H9 (cell line): ENCODE data around the gene EPHA3. TPM values are rescaled to one million over a fixed set of nuclear protein-coding genes. Genes with fewer than 3 reads are reported as not detected.

Experiments
- DNase-seq: peaks from one replicate; pipeline ENCODE4 v3.0.0-alpha.2; 2017
- H2AFZ ChIP-seq: one replicate; pipeline ENCODE4 v1.6.1; 2013; ENCODE audit warnings: mild to moderate bottlenecking, low read length, control low read depth, moderate library complexity
- H2AK5ac ChIP-seq: 2 replicates; pipeline ENCODE4 v1.6.1; 2013; ENCODE audit warnings: low read length, control low read depth, mixed read lengths; ENCODE audit not compliant: insufficient read length
- H2BK120ac ChIP-seq: one replicate; pipeline ENCODE4 v1.6.1; 2013; ENCODE audit warnings: low read depth, mild to moderate bottlenecking, low read length, control low read depth, inconsistent platforms; ENCODE audit not compliant: poor library complexity, severe bottlenecking
- H2BK12ac ChIP-seq: 2 replicates; pipeline ENCODE4 v1.6.1; 2013; ENCODE audit warnings: low read length, control low read depth, mixed read lengths, low read depth; ENCODE audit not compliant: insufficient read length
- H2BK15ac ChIP-seq: 2 replicates; pipeline ENCODE4 v1.6.1; 2013; ENCODE audit warnings: low read depth, low read length, control low read depth
- H2BK20ac ChIP-seq: one replicate; pipeline ENCODE4 v1.6.1; 2013; ENCODE audit warnings: low read depth, mild to moderate bottlenecking, low read length, control low read depth, inconsistent platforms; ENCODE audit not compliant: poor library complexity, severe bottlenecking
- H2BK5ac ChIP-seq: 2 replicates; pipeline ENCODE4 v1.6.1; 2013; ENCODE audit warnings: low read length, control low read depth, mixed read lengths; ENCODE audit not compliant: insufficient read length
- H3K14ac ChIP-seq: 2 replicates; pipeline ENCODE4 v1.6.1; 2013; ENCODE audit warnings: low read length, control low read depth; ENCODE audit not compliant: insufficient read depth
- H3K18ac ChIP-seq: 2 replicates; pipeline ENCODE4 v1.6.1; 2013; ENCODE audit warnings: low read depth, mild to moderate bottlenecking, mixed read lengths, low read length, control low read depth; ENCODE audit not compliant: insufficient read length
- H3K23ac ChIP-seq: 2 replicates; pipeline ENCODE4 v1.6.1; 2013; ENCODE audit warnings: low read length, control low read depth, mixed read lengths, low read depth; ENCODE audit not compliant: insufficient read length
- H3K23me2 ChIP-seq: 2 replicates; pipeline ENCODE4 v1.6.1; 2013; ENCODE audit warnings: low read depth, mild to moderate bottlenecking, mixed read lengths, low read length, control low read depth; ENCODE audit not compliant: insufficient read length, poor library complexity, severe bottlenecking
- H3K27ac ChIP-seq: 2 replicates; pipeline ENCODE4 v1.5.1; 2013; ENCODE audit warnings: low read length, control low read depth, mixed read lengths, low read depth; ENCODE audit not compliant: insufficient read length
- H3K27me3 ChIP-seq: 2 replicates; pipeline ENCODE4 v1.6.1; 2013; ENCODE audit warnings: low read length, control low read depth, inconsistent platforms; ENCODE audit not compliant: insufficient read depth
- H3K4ac ChIP-seq: 2 replicates; pipeline ENCODE4 v1.6.1; 2013; ENCODE audit warnings: low read depth, mild to moderate bottlenecking, control low read depth, inconsistent platforms, low read length, moderate library complexity
- H3K4me1 ChIP-seq: 2 replicates; pipeline ENCODE4 v1.6.1; 2013; ENCODE audit warnings: low read length, control low read depth, inconsistent platforms; ENCODE audit not compliant: insufficient read depth
- H3K4me2 ChIP-seq: 2 replicates; pipeline ENCODE4 v1.6.1; 2013; ENCODE audit warnings: low read length, control low read depth, mixed read lengths; ENCODE audit not compliant: insufficient read length, insufficient read depth
- H3K56ac ChIP-seq: 2 replicates; pipeline ENCODE4 v1.6.1; 2013; ENCODE audit warnings: low read depth, mild to moderate bottlenecking, mixed read lengths, low read length, control low read depth; ENCODE audit not compliant: insufficient read length
- H3K79me1 ChIP-seq: 2 replicates; pipeline ENCODE4 v1.6.1; 2013; ENCODE audit warnings: low read depth, mild to moderate bottlenecking, moderate library complexity, low read length, control low read depth, inconsistent platforms; ENCODE audit not compliant: insufficient read depth, poor library complexity, severe bottlenecking
- H3K79me2 ChIP-seq: 2 replicates; pipeline ENCODE4 v1.6.1; 2013; ENCODE audit warnings: low read length, control low read depth, inconsistent platforms; ENCODE audit not compliant: insufficient read depth
- H3K9ac ChIP-seq: 2 replicates; pipeline ENCODE4 v1.6.1; 2013; ENCODE audit warnings: low read length, control low read depth, mixed read lengths; ENCODE audit not compliant: insufficient read length; ENCODE audit errors: extremely low read depth
- H3K9me3 ChIP-seq: one replicate; pipeline ENCODE4 v1.6.1; 2013; ENCODE audit warnings: low read depth, low read length, inconsistent platforms; ENCODE audit not compliant: control insufficient read depth
- H3T11ph ChIP-seq: one replicate; pipeline ENCODE4 v1.6.1; 2013; ENCODE audit warnings: mild to moderate bottlenecking, low read length, control low read depth, inconsistent platforms
- H4K20me1 ChIP-seq: one replicate; pipeline ENCODE4 v1.6.1; 2013; ENCODE audit not compliant: control insufficient read depth, insufficient read length, insufficient read depth
- H4K5ac ChIP-seq: 2 replicates; pipeline ENCODE4 v1.6.1; 2013; ENCODE audit warnings: low read depth, mild to moderate bottlenecking, mixed read lengths, low read length, control low read depth; ENCODE audit not compliant: insufficient read length
- H4K8ac ChIP-seq: replicated peaks from 2 replicates; pipeline ENCODE4 v1.6.1; 2013; ENCODE audit warnings: low read length, control low read depth, mixed read lengths, low read depth; ENCODE audit not compliant: insufficient read length
- H4K91ac ChIP-seq: 2 replicates; pipeline ENCODE4 v1.6.1; 2013; ENCODE audit warnings: low read depth, mild to moderate bottlenecking, moderate library complexity, mixed read lengths, low read length, control low read depth; ENCODE audit not compliant: insufficient read length
- H3K27ac Mint-ChIP-seq, 3 experiments: 2 replicates in 2 of 3; 3 replicates in 1 of 3; pipeline ENCODE4 v1.8.0; 2020 to 2021; ENCODE audit warnings: mixed read lengths in 3 of 3, mild to moderate bottlenecking in 1 of 3, moderate library complexity in 1 of 3
- H3K27me3 Mint-ChIP-seq: 2 replicates; pipeline ENCODE4 v1.8.0; 2021; ENCODE audit warnings: low read depth, mild to moderate bottlenecking, moderate library complexity, mixed read lengths
- H3K36me3 Mint-ChIP-seq, 3 experiments: 2 replicates in 2 of 3; 3 replicates in 1 of 3; pipeline ENCODE4 v1.8.0; 2020 to 2021; ENCODE audit warnings: low read depth in 3 of 3, mixed read lengths in 3 of 3; ENCODE audit not compliant: insufficient read depth in 1 of 3
- H3K4me1 Mint-ChIP-seq, 2 experiments: 2 replicates each; pipeline ENCODE4 v1.8.0; 2020; ENCODE audit warnings: mixed read lengths in 2 of 2
- H3K4me3 Mint-ChIP-seq, 2 experiments: 2 replicates in 1 of 2; 3 replicates in 1 of 2; pipeline ENCODE4 v1.8.0; 2020 to 2021; ENCODE audit warnings: mild to moderate bottlenecking in 2 of 2, mixed read lengths in 2 of 2, moderate library complexity in 1 of 2
- H3K9me3 Mint-ChIP-seq, 2 experiments: 2 replicates in 1 of 2; 3 replicates in 1 of 2; pipeline ENCODE4 v1.8.0; 2020; ENCODE audit warnings: mild to moderate bottlenecking in 2 of 2, mixed read lengths in 2 of 2, moderate library complexity in 1 of 2
- WGBS: extraction: QIAGEN DNeasy Blood & Tissue Kit; methylation state at CpG from one replicate; pipeline ENCODE4 v1.1.7; 2013; ENCODE audit warnings: missing lambda C conversion rate, low lambda C conversion rate, mixed read lengths; ENCODE audit not compliant: insufficient read length; ENCODE audit errors: extremely low coverage; 5-methylcytosine and 5-hydroxymethylcytosine counted together
- total RNA-seq: library from RNA; stranded (reverse); gene quantifications from 2 replicates; pipeline ENCODE4 v1.2.1, GENCODE V29; 2021
- TF ChIP-seq, protein P1 (sequence below): fragments of 200-600 bp; sonication (generic); conservative IDR thresholded peaks from 3 replicates; pipeline ENCODE4 v1.8.0; 2021; ENCODE audit warnings: antibody characterized with exemption, mild to moderate bottlenecking

EPHA3 gene
- total RNA-seq, 1 experiment from 2014 or later: 0.66 TPM

DNA sequence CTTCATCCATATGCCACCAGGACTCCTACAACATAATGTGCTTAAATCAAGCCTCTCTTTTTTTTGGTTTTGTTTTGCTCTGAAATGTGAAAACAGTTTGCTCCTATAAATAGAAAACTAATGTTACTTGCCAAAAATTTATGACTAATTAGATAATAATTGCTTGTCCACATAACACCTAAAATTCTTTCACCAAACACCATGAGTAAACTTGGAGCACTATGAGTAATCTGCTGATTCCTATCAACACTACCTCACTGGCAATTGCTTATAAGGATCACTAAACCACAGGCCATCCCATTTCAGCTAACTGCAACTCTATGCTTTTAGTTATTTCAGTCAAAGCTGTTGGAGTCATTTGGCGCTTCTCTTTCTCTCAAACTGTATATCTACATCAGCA, 252.7 kb downstream of the EPHA3 start:
- no peak for DNase-seq
- H3K4me2 ChIP-seq: no peak overlapping the region
- Mint-ChIP-seq H3K36me3 (no peaks in the 10 kb centered on the region), H3K27me3 (no peaks in the 10 kb centered on the region), H3K4me1 (no peaks in the 10 kb centered on the region), H3K27ac (no peak overlapping the region), H3K4me3 (no peak overlapping the region), H3K9me3 (peaks cover 0 to 2% of the 10 kb centered on the region in 2 experiments; a peak in 2 of 5 replicates)
- no peaks in the 10 kb centered on the region for H3K27me3 ChIP-seq
- H3K18ac ChIP-seq: no peak overlapping the region
- no peak overlapping the region for H4K8ac ChIP-seq
- H4K91ac ChIP-seq: no peak overlapping the region
- no peak overlapping the region for H2BK15ac ChIP-seq
- H2AFZ ChIP-seq: no peak overlapping the region
- H3K79me2 ChIP-seq: no peaks in the 10 kb centered on the region
- H4K20me1 ChIP-seq: no peaks in the 10 kb centered on the region
- no peak overlapping the region for H3K56ac ChIP-seq
- H3K79me1 ChIP-seq: no peaks in the 10 kb centered on the region
- no CpG with 5 or more reads among the region's 1 CpG for WGBS
- no peak overlapping the region for H4K5ac ChIP-seq
- H3K27ac ChIP-seq: no peak overlapping the region
- H3K23ac ChIP-seq: no peak overlapping the region
- no peak overlapping the region for H2BK20ac ChIP-seq
- H2BK120ac ChIP-seq: no peak overlapping the region
- no peak overlapping the region for H3K14ac ChIP-seq
- H3T11ph ChIP-seq: no peak overlapping the region
- H3K4ac ChIP-seq: no peak overlapping the region
- TF ChIP-seq, protein P1, sequence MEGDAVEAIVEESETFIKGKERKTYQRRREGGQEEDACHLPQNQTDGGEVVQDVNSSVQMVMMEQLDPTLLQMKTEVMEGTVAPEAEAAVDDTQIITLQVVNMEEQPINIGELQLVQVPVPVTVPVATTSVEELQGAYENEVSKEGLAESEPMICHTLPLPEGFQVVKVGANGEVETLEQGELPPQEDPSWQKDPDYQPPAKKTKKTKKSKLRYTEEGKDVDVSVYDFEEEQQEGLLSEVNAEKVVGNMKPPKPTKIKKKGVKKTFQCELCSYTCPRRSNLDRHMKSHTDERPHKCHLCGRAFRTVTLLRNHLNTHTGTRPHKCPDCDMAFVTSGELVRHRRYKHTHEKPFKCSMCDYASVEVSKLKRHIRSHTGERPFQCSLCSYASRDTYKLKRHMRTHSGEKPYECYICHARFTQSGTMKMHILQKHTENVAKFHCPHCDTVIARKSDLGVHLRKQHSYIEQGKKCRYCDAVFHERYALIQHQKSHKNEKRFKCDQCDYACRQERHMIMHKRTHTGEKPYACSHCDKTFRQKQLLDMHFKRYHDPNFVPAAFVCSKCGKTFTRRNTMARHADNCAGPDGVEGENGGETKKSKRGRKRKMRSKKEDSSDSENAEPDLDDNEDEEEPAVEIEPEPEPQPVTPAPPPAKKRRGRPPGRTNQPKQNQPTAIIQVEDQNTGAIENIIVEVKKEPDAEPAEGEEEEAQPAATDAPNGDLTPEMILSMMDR: no peak
- H3K9ac ChIP-seq: no peak overlapping the region
- no peak overlapping the region for H2AK5ac ChIP-seq
- H2BK5ac ChIP-seq: no peak overlapping the region
- no peaks in the 10 kb centered on the region for H3K9me3 ChIP-seq
- H2BK12ac ChIP-seq: no peak overlapping the region
- no peaks in the 10 kb centered on the region for H3K23me2 ChIP-seq
- no peaks in the 10 kb centered on the region for H3K4me1 ChIP-seq
